Stimulated activated CD4-positive, alpha-beta T cell treated with anti-CD3 and anti-CD28 coated beads, Interleukin-1b, Interleukin-23, amount 100 ng/mL, for 1 hour (primary cell): ENCODE results near the gene PRSS57.
"Not testable (repeated sequence)": the region's sequence is repeated elsewhere in the genome, so short reads cannot be mapped to it uniquely, and the experiment has no call there.

Experiments used
- DNase-seq, 2 donors: peaks; one replicate each; pipeline ENCODE4 v3.0.0-alpha.2; 2020; ENCODE audit warnings: low read depth in 2 of 2

PRSS57 gene

DNA sequence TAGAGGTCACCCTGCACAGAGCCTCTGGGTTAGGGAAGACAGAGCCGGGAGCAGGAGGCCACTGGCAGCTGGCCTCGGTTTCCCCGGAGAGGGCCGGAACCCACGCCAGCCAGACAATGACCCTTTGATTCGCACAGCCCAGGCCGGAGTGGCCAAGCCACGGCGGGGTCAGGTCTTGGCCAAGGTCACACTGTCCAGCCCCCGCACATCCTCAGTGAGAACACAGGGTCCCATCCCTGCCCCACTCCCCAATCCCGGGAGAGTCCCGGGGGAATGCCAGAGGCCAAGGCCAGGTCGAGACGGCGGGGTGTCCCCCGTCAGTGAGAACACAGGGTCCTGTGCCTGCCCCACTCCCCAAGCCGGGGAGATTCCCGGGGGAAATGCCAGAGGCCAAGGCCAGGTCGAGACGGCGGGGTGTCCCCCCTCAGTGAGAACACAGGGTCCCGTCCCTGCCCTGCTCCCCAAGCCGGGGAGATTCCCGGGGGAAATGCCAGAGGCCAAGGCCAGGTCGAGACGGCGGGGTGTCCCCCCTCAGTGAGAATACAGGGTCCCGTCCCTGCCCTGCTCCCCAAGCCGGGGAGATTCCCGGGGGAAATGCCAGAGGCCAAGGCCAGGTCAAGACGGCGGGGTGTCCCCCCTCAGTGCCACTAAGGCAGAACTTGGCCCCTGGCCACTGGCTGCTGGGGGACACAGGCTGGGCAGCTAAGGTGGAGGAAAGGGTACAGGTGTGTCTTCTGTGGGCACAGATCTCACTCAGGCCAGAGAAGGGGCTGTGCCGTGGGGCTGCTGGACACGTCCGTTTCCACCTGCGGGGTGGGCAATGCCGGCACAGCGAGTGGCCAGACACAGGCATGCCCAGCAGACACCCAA, 20.7 kb downstream of the PRSS57 start:
- no peak for DNase-seq

DNA sequence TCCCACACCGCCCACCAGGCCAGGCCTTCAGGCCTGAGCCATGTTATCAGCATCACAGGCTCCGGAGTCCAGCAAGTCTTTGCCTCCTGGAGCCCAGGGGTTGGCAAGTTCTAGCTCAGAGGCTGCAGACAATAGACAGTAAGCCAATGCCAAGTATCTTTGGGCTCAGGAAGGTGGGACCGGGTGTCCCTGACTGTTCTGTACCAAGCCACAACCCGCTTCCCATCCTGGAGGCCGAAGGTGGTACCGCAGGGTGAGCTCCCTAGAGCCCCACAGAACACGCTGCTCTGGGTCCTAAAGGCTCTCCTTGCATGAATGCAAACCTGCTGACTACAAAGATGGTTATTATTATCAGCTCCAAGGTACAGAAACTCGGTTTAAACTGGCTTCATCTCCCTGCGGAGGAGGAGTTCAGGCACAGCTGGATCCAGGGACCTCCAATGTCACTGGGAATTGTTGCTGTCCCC, 24.6 kb downstream of the PRSS57 start:
- DNase-seq, result no peak

DNA sequence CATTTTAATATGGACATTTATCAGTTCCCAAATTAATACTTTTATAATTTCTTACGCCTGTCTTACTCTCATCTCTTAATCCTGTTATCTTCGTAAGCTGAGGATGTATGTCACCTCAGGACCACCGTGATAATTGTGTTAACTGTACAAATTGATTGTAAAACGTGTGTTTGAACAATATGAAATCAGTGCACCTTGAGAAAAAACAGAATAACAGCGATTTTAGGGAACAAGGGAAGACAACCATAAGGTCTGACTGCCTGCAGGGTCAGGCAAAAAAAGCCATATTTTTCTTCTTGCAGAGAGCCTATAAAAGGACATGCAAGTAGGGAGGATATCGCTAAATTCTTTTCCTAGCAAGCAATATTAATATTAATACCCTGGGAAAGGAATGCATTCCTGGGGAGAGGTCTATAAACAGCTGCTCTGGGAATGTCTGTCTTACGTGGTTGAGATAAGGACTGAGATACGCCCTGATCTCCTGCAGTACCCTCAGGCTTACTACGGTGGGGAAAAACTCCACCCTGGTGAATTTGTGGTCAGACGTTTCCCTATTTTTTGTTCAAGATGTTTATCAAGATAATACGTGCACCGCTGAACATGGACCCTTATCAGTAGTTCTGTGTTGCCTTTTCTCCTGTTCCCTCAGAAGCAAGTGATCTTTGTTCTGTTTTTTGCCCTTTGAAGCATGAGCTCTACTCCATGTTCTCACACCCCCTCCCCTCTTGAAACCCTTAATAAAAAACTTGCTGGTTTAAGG, 26.4 kb downstream of the PRSS57 start:
- DNase-seq, result not testable (repeated sequence)

DNA sequence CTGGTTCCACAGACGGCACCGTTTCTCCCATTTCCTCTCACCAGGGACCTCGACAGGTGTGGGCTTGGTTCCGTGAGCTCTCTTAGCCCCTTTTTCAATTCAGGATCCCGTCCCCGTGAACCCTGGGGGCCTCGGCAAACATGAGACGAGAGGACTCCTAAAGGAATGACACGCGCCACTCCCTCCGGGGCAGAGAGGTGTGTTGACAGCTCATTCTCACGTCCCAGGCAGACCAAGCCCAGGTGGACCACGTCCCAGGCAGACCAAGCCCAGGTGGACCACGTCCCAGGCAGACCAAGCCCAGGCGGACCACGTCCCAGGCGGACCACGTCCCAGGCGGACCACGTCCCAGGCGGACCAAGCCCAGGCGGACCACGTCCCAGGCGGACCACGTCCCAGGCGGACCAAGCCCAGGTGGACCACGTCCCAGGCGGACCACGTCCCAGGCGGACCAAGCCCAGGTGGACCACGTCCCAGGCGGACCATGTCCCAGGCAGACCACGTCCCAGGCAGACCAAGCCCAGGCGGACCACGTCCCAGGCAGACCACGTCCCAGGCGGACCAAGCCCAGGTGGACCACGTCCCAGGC, 28.2 kb downstream of the PRSS57 start:
- DNase-seq, result not testable (repeated sequence)

DNA sequence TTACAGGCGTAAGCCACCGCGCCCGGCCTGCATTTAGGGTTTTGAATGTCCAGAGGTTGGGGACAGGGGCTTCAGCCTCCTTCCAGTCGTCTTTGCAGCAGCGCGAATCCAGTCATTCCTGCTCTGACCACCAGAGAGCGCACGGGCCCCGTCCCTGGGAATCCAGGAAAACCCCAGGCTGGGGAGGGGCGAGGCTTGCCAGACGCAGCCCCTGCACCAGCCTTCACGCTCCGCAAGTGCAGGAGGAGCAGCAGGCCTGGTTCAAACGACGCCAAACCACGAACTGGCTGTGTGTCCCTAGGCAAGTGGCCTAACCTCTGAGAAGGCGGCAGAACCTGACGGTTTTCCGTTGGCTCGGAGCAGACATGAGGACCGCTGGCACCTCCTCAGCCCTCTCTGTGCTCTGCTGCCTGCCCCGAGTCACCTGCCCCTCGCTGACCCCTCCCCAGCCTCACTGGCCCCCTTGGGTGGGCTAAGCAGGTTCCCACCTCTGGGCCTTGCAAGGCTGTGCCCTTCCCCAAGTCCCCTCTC, 30.3 kb downstream of the PRSS57 start:
- peak; percentile 45 to 79 for DNase-seq

DNA sequence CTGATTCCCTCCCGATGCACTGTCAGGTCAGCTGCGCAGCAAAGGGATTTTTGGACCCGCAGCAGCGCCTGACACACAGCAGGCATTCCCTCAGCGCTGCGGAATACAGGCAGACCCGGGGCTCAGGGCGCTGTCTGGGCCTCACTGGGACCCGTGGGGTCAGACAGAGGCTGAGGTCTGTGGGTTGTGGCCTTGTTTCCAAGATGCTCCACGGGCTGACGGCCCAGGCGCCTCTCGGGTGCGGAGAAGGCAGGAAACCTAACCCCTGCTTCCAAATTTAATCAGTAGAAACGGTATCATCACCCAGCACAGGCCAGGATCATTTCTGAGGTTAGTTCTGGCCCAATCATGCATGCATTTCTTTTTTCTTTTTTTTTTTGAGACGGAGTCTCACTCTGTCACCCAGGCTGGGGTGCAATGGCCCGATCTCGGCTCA, 31.6 kb downstream of the PRSS57 start:
- no peak for DNase-seq

DNA sequence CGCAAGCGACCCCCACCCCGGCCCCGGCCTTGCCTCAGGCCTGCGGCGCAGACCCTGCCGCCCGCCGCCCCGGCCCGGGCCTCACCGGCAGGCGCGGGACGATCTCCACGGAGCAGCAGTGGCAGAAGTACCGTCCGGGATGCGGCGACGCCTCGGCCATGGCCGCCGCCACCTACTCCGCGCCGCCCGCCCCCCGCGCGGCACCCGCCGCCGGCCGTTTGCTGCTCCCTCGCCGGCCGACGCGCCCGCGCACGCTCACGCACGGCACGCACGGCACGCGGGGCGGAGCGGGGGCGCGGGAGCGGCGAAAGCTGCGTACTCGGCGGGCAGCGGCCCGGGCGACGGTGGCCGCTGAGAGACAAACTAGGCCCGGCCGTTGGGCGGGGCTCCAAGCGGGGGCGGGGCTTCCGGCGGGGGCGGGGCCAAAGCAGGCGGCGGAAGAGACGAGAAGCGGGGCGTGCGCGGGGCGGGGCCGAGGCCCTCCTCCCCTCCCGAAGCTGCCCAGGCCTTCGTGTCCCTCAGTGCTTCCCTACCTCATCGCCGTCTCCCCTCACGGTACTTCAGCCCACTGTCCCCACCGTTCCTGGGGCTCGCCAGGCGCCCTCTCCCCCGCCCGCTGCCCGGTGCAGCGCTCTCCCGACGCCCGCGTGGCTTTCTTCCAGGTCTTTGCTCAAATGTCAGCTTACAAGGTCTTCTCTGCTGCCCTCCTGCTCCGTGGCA, 32.1 kb downstream of the PRSS57 start, which contains the start of gene RNF126:
TSS of gene RNF126 (minus strand) at position 253 of the 720 bp plus-strand sequence. CDS start at position 160, 93 bp downstream.
- peak; percentile 94 to 96 for DNase-seq

DNA sequence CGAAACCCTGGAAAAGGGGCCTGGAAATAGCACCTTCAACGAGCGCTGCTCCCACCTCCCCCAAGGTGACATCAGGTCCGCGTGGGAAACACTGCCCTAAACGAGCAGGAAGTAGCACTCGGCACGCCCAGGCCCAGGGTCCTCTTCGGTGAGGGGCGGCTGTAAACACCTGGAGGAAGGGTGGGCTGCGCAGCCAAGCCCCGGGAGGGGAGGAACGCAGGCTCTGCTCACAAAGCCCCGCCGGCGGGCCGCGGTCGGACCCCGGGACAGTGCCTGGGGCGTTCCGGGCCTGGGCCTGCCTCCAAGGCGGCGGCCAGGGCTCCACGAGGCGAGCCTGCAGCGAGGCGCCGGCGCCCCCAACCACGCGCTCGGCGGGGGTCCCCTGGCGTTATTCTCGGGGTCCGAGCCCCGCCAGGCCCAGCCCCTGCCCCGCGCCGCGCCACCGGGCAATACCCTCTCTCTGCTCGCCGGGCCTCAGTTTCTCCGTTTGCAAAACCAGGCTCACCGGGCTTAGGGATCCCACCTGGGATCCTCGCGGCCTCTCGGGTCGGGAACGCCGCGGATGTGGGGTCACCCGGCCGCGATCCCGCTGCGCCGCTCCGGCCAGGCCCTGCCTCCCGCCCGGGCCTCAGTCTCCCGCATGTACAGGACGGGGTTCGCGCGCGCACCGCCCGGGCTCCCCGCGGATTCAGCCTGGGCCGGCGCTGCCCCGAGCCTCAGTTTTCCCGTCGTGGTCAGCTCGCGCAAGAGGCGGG, 32.9 kb downstream of the PRSS57 start:
- DNase-seq, result peak in 1 of 2 donors; percentile 55

DNA sequence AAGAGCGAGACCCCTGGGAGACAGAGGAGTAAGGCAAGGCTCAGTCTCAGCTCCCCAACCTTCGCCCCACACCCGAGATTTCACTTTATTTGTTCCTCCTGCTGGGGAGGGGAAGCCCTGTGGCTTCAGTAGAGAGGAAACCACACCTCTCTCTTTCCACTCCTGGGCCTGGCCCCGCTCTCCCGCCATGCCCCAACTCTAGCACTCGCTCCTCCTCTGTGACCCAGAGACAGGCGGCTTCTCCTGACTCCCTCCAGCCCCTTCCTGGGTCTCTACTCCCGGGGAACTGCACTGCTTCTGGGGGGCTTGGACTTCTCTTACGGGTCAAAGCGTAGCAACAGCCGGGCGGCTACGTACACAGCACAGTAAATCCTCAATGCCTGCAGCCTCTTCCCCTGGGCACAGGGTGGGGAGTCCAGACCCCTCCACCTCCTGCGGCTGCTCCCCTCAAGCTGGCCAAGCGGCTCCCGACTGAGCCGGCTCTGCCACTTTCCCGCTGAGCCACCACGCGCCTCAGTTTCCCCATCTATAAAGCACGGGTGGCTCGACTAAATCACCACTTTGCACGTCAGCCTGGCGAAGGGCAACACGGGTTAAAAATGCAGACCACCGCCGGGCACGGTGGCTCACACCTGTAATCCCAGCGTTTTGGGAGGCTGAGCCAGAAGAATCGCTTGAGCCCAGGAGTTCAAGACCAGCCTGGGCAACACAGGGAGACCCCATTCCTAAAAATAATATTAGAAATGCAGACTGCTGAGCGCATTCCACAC, 33.6 kb downstream of the PRSS57 start:
- DNase-seq, result peak; percentile 34 to 55

DNA sequence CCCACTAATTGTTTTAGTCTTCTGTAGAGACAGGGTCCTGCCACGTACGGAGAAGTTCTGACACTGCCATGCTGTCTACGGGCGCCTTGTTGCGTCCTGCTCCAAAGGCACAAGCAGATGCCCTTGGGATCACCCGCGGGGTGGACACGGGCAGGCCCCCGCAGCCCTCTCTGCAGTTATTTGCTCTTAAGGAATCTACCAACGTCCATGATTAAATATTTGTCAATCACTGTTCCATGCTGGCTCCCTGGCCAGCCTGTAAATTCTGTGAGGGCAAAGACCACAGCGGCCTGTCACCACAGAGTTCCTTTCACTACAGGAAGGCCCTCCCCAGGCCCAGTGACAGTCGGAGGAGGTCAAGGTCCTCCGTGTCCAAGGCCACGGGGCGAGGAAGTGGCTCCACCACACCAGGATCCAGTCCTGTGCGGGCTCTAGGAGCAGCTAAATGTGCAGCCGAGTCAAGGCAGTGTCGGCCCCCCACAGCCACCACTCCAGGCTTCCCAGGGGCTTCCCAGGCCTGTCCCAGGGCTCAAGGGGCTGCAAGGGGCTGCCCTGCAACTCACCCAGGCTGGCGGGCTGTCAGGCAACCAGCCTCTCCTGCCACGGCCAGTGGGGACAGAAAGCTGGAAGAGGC, 34.3 kb downstream of the PRSS57 start:
- no peak for DNase-seq

DNA sequence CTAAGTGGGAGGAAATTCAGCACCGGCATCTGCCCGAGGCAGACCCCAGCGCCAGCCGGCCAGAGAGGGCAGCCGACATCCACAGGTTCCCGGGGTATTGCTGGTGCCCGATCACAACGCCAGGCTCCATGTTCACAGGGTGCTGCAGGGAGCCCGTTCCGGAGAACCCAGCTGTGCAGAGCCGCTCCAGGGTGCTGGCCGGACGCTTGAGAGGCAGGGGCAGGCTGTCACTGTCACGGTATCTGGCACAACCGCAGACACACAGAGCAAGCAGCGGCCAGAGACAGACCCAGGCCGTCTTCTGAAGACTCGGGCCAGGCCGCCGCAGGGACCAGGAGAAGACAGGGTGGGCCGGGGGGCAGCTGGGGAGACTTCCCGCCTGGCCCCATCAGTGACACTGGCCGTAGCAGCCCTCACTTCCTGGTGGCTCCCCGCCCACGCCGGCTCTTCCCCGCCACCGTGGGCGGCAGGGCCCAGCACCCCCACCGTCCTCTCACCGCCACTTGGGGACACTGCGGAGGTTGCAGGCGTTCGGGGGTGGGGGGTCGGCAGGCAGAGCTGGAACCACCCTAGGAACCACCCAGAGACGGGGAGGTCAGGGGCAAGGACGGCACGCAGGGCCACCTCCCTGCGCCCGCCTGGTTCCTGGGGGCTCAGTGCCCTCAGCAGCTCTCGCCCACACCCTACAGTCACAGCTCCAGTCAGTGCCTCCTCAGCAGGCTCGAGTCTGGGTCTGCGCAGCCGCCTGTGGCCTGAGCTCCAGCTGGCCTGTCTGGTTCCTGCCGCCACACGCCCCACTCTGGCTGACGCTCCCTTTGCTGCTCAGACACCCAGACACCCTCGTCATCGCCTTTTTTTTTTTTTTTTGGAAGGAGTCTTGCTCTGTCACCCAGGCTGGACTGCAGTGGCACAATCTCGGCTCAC, 36.1 kb downstream of the PRSS57 start:
- no peak for DNase-seq

DNA sequence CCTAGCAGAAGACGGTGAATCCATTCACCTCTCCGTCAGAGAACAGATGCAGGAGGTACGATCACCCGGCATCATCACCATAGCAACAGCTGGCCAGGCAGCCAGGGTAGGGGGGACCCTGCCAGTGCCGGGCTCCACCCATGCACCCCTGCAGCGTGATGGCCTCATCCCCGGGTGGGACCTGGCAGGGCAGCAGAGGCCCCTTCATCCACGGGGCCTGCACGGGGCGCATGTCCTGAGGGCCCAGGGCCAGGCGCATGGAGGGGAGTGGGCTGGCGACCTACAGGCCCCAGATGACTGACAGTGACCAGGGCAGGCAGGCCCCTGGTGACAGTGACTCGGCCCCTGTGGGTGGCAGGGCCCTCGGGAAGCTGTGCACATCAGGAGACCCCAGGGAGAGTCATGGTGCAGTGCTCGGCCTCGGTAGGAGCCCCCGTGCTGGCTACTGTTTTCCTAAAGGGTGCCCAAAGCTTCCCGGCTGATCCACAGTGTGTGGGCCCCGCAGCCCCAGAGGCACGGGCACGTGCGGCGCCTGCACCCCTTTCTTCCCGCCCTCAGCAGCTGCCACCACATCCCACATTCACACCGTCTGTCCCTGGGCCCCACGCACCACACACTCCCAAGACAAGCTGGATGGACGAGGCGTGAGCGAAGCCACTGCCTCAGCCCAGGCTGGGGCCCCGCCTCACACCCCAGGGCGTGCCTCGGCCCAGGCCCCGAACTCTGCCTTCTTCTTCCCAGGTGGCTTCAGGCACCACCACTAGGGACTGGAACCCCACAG, 37.0 kb downstream of the PRSS57 start:
- DNase-seq, result no peak

DNA sequence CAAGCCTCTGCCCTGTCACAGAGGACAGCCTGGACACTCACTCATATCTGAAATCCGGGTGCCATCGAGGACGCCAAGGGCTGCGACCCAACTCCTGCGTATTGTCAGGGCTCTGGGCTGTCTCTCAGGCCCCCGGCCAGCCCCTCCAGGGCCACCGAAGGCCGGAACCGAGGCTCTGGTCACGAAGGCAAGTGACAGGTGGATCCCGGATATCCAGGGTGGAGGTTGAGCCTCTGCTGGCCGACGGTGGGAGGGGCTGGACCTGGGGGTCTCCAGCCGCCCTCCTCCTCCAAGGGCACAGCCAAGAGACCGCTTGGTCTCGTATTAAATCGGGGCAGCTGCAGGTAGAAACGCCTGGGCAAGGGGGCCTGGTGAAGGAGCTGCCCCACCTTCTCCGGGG, 37.6 kb downstream of the PRSS57 start:
- DNase-seq, result no peak

DNA sequence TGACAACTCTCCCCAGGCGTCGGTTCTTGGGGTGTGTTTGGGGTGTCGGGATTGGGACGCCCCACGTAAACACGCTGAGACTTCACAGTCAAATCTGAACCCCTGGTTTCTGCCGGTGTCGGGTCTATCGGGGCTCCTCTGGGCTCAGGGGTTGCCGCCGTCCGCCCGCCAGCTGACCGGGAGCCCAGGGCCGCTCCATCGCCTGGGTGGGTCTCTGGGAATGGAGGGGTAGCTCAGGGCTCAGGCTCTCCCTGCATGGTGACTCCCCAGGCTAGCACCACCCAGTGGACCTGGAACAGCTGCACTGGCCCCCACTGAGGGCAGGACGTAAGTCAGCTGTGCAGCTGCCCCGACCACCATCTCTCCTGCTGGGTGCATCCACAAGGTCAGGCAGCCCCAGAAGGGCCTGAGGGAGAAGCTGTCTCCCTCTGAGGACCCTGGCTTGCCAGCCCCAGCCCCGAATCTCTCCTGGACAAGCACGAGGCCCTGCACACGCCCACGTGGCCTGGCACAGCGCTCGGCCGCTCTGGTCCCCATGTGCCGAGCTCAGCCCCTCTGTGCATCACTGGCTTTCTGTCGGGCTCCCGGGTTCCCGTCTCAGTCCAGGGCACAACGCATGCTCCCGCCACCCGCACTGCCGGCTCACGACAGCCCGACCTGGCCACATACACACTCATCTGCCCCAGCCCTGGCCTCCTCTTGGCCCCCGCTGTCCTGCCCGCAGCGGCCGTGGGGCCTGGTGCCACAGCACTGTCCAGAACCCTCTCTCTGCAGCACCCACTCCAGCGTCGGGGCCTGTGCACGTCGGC, 38.3 kb downstream of the PRSS57 start:
- DNase-seq, result no peak

DNA sequence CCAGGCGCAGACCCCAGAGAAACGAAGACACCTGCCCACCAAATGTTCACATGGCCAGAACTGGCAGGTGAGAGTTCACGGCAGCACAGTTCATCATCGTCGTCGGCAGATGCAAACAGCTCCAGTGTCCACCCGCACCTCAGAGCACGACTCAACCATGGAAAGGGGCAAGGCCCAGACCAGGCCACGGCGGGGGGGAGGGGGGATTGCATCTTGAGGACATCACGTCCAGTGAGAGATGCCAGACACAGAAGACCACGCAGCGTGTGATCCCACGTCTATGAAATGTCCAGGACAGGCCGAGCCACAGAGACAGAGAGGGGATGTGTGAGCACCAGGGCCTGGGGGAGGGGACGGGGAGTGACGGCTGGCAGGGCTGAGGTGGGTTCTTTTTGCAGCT, 39.6 kb downstream of the PRSS57 start:
- no peak for DNase-seq

DNA sequence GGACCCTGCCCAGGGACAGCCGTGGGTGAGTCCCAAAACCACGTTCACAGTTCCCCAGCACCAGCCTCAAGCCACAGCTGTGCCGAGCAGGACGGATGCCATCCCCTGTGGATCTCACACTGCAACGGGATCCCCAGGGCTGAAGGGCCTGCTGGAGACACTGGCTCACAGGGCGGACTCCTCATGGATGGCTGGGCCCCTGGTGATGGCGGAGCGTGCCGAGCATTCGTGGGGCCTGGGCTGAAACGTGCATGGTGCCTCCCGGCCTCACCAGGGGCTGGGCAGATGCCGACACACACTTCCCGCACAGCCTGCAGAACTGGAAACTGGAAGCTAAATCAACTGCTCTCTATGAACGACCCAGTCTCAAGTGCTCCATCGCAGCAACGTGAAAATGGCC, 41.8 kb downstream of the PRSS57 start:
- no peak for DNase-seq
